Dermis lymphatic vessel endothelial cell (primary cell): ENCODE results near the gene SSNA1. TPM values are rescaled to one million over a fixed set of nuclear protein-coding genes. Genes with fewer than 3 reads are reported as not detected.

Source experiments
- total RNA-seq: library from RNA; depleted of rRNA; stranded (reverse); fragments of >200 nt; gene quantifications from 2 replicates; pipeline ENCODE4 v1.2.1, GENCODE V29; 2014

SSNA1 gene, protein sequence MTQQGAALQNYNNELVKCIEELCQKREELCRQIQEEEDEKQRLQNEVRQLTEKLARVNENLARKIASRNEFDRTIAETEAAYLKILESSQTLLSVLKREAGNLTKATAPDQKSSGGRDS
- 81.8 and 83.4 TPM in 2 replicates for total RNA-seq

DNA sequence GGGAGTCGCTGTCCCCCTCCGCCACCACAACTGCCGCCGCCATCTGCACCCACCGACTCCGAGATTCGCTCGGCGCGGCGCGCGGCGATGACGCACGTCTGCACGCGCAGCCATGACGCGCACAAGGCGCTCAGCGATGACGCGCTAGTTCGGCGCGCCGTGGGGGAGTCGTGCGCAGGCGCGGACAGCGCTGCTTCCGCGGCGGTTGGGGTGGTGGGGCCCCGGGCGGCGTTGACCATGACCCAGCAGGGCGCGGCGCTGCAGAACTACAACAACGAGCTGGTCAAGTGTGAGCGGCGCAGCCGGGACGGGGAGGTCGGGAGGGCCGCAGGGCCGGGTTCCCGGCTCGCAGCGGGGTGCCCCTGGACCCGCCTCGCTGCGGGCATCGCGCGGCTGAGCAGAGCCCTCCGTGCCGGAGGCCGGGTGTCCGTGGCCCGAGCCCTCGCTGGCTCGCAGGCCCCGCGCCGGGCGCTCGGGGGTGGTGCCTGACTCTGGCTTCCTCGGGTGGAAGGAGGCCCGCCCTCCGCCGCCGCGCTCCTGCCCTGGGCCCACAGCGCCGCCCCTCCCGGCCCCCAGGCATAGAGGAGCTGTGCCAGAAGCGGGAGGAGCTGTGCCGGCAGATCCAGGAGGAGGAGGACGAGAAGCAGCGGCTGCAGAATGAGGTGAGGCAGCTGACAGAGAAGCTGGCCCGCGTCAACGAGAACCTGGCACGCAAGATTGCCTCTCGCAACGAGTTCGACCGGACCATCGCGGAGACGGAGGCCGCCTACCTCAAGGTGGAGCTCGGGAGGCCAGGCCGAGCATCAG, at the start of gene SSNA1, which contains the start of gene ANAPC2:
Gene SSNA1 (plus strand): TSS at position 187 of the 807 bp plus-strand sequence. CDS start 51 bp downstream, at position 238.
Gene ANAPC2 (minus strand): TSS at position 71 of the 807 bp plus-strand sequence. CDS start 28 bp downstream, at position 43.

DNA sequence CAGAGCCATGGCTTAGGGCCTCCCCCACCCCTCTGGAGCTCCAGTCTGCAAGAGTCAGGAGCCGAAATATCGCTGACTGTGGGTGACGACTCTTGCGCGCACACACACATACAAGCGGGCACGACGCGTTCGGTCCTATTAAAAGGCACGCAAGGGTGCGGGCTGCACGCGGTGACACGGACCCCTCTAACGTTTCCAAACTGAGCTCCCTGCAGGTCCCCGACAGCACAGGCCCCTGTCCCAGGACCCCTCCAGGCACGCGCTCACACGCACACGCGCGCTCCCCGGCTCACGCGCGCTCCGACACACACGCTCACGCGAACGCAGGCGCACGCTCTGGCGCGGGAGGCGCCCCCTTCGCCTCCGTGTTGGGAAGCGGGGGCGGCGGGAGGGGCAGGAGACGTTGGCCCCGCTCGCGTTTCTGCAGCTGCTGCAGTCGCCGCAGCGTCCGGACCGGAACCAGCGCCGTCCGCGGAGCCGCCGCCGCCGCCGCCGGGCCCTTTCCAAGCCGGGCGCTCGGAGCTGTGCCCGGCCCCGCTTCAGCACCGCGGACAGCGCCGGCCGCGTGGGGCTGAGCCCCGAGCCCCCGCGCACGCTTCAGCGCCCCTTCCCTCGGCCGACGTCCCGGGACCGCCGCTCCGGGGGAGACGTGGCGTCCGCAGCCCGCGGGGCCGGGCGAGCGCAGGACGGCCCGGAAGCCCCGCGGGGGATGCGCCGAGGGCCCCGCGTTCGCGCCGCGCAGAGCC, 49.6 kb upstream of the SSNA1 start, which contains the start of gene GRIN1:
Gene GRIN1 (plus strand): TSS at position 433 of the 746 bp plus-strand sequence. CDS start 333 bp downstream, outside the sequence.

GRCh38 chr9:137169896-137170358, 18.5 kb upstream of the SSNA1 start, which contains the start of gene LRRC26:
TSS of gene LRRC26 (minus strand) at chr9:137170051. CDS start at chr9:137169943, 108 bp downstream.

GRCh38 chr9:137200311-137201204, 12.1 kb downstream of the SSNA1 start, which contains the start of gene TPRN:
TSS of gene TPRN (minus strand) at chr9:137200741. CDS start at chr9:137200711, 30 bp downstream.

DNA sequence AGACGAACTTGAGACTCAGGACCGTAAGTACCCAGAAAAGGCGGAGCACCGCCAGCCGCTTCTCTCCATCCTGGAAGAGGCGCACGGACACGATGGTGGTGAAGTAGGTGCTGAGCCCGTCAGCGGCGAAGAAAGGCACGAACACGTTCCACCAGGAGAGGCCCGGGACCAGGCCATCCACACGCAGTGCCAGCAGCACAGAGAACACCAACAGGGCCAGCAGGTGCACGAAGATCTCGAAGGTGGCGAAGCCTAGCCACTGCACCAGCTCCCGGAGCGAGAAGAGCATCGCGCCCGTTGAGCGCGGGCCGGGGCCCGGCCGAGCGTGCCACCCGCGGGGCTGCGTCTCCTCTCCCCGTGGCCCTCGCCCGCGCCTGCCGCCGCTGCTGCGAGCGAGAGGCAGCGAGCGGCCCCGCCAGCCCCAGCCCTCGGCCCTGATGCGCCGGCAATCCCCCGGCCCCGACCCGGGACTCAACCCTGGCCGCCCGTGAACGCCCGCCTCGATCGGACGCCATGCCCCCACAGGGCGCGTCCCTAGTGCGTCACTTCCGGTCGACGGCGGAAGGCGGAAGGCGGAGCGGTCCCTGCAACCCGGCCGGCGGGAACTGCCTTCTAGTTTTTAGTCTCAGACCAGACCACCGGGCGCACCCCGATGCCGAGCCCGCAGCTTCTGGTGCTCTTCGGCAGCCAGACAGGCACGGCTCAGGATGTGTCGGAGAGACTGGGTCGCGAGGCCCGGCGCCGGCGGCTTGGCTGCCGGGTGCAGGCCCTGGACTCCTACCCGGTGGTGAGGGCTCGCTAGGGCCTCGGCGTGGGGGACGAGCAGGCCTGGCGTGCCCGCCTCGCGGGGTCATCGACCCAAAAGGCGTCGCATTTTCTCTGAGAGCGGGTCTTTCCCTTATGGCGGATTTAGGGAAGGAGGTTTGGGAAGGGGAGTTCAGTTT, 16.9 kb downstream of the SSNA1 start, which contains the start of the genes NDOR1 and TMEM203:
Gene NDOR1 (plus strand): TSS at position 575 of the 944 bp plus-strand sequence. CDS start 78 bp downstream, at position 653.
Gene TMEM203 (minus strand): TSS at position 523 of the 944 bp plus-strand sequence. CDS start 234 bp downstream, at position 289.

DNA sequence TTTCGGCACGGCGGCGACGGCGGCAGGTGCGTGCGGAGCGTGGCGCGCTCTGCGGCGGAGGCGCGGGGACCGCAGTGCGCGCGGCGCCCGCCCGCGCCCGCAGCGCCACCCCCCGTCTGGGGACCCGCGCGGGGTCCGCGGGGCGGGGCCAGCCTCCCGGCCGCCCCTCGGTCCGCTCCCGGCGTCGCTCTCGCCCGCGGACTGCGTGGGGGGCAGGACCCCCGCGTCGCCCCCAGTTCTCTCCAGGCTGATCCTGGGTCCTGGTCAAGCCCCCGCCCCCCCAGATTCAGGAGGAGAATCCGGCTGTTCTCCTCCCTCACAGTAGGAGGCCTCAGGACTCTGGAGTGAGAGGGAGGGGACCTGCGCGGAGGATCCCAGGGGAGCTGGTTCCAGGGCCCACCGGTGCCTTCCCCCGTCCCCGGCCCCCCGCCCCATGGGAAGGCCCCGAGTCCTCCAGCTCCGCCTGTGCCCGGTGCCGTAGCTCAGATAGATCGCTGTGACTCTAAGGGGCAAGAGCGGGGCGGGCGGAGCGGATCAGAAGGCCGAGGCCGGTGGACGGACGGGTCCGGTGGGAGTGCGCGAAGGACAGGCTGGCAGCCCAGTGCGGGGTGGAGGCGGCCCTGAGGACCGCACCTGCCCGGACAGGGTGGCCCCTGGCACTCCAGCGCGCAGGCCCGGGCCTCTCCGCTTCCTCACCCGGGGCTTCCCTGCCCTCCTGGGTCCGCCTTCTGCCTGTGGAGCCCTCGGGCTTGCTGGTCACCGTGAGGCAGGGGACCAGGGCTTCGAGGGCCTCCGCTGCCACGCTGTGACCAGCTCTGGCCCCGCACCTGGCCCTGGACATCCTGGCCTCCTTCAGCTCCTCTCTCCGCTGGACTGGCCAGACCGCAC, 34.0 kb downstream of the SSNA1 start, which contains the start of gene RNF208:
Gene RNF208 (minus strand): TSS at position 51 of the 888 bp plus-strand sequence. CDS start 1,028 bp downstream, outside the sequence.

GRCh38 chr9:137224830-137225694, 36.6 kb downstream of the SSNA1 start, which contains the start of gene CYSRT1:
TSS of gene CYSRT1 (plus strand) at chr9:137225174. CDS start at chr9:137225622, 448 bp downstream.

DNA sequence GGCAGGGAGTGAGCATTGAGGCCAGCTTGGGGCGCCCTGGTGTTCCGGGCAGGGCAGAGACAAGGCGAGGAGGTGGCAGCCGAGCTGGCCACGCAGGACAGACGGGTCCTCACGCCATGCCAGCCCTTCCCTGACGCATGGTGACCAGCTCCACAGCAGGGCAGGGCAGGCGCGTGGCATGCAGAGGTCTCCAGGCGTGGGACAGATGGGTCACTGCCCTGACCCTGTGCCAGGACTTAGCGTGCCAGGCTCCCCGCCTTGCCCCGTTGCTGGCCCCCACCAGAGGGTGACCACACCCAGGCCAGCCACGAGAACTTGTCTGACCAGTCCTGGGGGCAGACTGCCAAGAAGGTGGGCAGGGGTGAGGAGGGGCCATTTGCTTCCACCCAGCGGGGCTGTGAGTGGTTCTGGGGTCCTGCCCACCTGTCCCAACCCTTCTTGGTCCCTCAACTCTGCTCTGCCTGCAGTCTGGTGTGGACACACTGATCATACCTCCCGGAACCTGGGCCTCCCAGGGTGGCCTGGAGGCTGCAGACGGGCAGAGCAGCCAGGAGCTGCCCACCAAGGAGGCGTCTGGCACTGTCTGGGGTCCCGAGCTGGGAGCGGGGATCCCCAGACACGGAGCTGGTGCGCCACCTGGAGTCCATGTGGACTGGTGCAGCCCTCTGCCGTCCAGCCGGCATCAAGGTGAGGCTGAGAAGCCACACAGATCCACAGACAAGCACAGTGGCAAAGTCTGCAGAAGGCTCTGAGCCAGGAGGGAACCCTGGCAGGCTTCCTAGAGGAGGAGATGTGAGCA, 38.8 kb downstream of the SSNA1 start, which contains the start of gene RNF224:
Gene RNF224 (plus strand): TSS at position 449 of the 799 bp plus-strand sequence. CDS start 834 bp downstream, outside the sequence.

DNA sequence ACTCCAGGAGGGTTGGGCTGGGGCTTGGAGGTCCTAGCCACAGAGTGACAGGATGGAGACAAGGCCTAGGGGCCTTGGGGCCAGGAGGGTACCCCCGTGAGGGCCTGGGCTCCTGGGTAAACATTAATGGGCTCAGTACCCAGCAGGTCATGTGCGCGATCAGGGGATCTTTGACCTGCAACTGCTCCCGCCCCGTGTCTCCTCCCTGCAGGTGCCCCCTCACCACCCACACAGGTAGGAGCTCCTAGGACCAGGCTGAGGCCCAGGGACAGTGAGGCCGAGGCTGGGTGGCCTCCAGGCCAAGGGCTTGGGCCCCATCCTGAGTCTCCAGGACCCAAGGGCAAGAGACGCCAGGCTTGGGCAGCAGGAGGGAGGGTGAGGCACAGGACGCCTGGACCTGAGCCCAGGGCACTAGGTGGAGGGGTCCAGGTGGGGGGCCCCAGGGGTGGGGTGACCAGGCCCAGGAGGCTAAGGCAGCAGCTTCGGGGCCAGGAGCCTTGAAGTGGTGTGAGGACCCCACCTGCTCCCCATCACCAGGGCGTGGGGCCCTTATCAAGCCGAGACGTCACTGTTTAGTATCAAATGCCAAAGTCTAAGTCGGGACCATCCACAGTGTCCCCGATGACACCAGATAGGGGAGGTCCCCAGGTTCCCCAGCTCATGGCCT, 42.4 kb downstream of the SSNA1 start, which contains the start of gene SLC34A3:
Gene SLC34A3 (plus strand): TSS at position 197 of the 667 bp plus-strand sequence. CDS start 802 bp downstream, outside the sequence.

Other genes with a start within 250 kb of the SSNA1 start
- gene FBXW5, start 243.9 kb upstream of the SSNA1 start, total RNA-seq = 140 and 161 TPM in 2 replicates
- gene C8G, start 243.4 kb upstream of the SSNA1 start, total RNA-seq = 0.54 and 0.77 TPM in 2 replicates
- 0.11 TPM in 1 of 2 replicates, not detected in the other for gene LCN12, start 236.4 kb upstream of the SSNA1 start, total RNA-seq
- gene PTGDS, start 211.2 kb upstream of the SSNA1 start, total RNA-seq = 0.43 and 2.8 TPM in 2 replicates
- gene LCNL1, start 205.7 kb upstream of the SSNA1 start, total RNA-seq = under 0.01 TPM in 1 of 2 replicates, not detected in the other
- gene PAXX, start 196.3 kb upstream of the SSNA1 start, total RNA-seq = 8.0 and 9.2 TPM in 2 replicates
- not detected in 2 replicates for gene CLIC3, start 192.1 kb upstream of the SSNA1 start, total RNA-seq
- 4.8 and 6.8 TPM in 2 replicates for gene ABCA2, start 160.4 kb upstream of the SSNA1 start, total RNA-seq
- not detected in 2 replicates for gene FUT7, start 156.6 kb upstream of the SSNA1 start, total RNA-seq
- gene NPDC1, start 142.5 kb upstream of the SSNA1 start, total RNA-seq = 4.8 and 8.2 TPM in 2 replicates
- gene ENTPD2, start 134.6 kb upstream of the SSNA1 start, total RNA-seq = not detected in 2 replicates
- gene SAPCD2, start 118.1 kb upstream of the SSNA1 start, total RNA-seq = 2.0 and 2.5 TPM in 2 replicates
- 19.7 and 21.1 TPM in 2 replicates for gene UAP1L1, start 111.2 kb upstream of the SSNA1 start, total RNA-seq
- gene MAN1B1, start 101.7 kb upstream of the SSNA1 start, total RNA-seq = 54.2 and 55.7 TPM in 2 replicates
- 77.3 and 94.1 TPM in 2 replicates for gene DPP7, start 73.9 kb upstream of the SSNA1 start, total RNA-seq
- gene GRIN1, start 49.5 kb upstream of the SSNA1 start, total RNA-seq = under 0.01 TPM in 1 of 2 replicates, not detected in the other
- not detected in 2 replicates for gene LRRC26, start 18.6 kb upstream of the SSNA1 start, total RNA-seq
- 0.09 TPM in 1 of 2 replicates, not detected in the other for gene TMEM210, start 16.6 kb upstream of the SSNA1 start, total RNA-seq
- 19.9 and 20.9 TPM in 2 replicates for gene ANAPC2, start 116 bp upstream of the SSNA1 start, total RNA-seq
- gene TPRN, start 12.1 kb downstream of the SSNA1 start, total RNA-seq = 2.3 and 3.4 TPM in 2 replicates
- gene TMEM203, start 17.0 kb downstream of the SSNA1 start, total RNA-seq = 21.4 and 23.5 TPM in 2 replicates
- 2.1 and 2.2 TPM in 2 replicates for gene NDOR1, start 17.0 kb downstream of the SSNA1 start, total RNA-seq
- 0.09 and 0.11 TPM in 2 replicates for gene RNF208, start 33.6 kb downstream of the SSNA1 start, total RNA-seq
- gene CYSRT1, start 36.5 kb downstream of the SSNA1 start, total RNA-seq = 0.22 and 0.26 TPM in 2 replicates
- gene RNF224, start 38.8 kb downstream of the SSNA1 start, total RNA-seq = not detected in 2 replicates
- not detected in 2 replicates for gene SLC34A3, start 42.2 kb downstream of the SSNA1 start, total RNA-seq
- gene TUBB4B, start 52.6 kb downstream of the SSNA1 start, total RNA-seq = 76.1 and 80.8 TPM in 2 replicates
- gene STPG3, start 62.6 kb downstream of the SSNA1 start, total RNA-seq = 0.54 TPM in 1 of 2 replicates, not detected in the other
- 51.5 and 52.8 TPM in 2 replicates for gene NELFB, start 66.7 kb downstream of the SSNA1 start, total RNA-seq
- gene TOR4A, start 89.0 kb downstream of the SSNA1 start, total RNA-seq = 24.7 and 25.0 TPM in 2 replicates
- gene NRARP, start 113.6 kb downstream of the SSNA1 start, total RNA-seq = 23.0 and 41.4 TPM in 2 replicates
- gene EXD3, start 234.5 kb downstream of the SSNA1 start, total RNA-seq = 13.8 and 14.6 TPM in 2 replicates
- gene NOXA1, start 234.7 kb downstream of the SSNA1 start, total RNA-seq = 0.95 and 2.3 TPM in 2 replicates